ENCODE data around the gene AP2M1.

AP2M1 gene

GRCh38 chr3:184167786-184168185 lies 6.9 kb upstream of the AP2M1 start:
- DNase-seq (ENCODE audit: low read depth, low spot score): no peak
- H3K36me3 ChIP-seq (ENCODE audit: insufficient read depth, insufficient read length, low read length): peaks cover 94% of the 10 kb centered on the region
- H3K4me1 ChIP-seq (ENCODE audit: insufficient read depth, insufficient read length): peaks cover 13% of the 10 kb centered on the region
- no peak overlapping the region for H3K4me3 ChIP-seq (ENCODE audit: insufficient read length, low read depth)
- no peak overlapping the region for H3K9ac ChIP-seq (ENCODE audit: insufficient read length, low read depth)
- no peaks in the 10 kb centered on the region for H3K27me3 ChIP-seq (ENCODE audit: insufficient read depth, insufficient read length)
- H3K9me3 ChIP-seq (ENCODE audit: insufficient read depth, low read length): no peaks in the 10 kb centered on the region
- TF ChIP-seq YY1 (IDR thresholded peaks at IDR 0.05; ENCODE audit: insufficient read depth, insufficient read length) (no peak), SUZ12 (IDR thresholded peaks at IDR 0.05; ENCODE audit: extremely low read depth, insufficient read depth, insufficient read length) (no peak), ZNF274 (IDR thresholded peaks at IDR 0.05; ENCODE audit: low read depth, low read length) (no peak)

GRCh38 chr3:184168363-184169120 lies 6.1 kb upstream of the AP2M1 start:
- Histone ChIP-seq H3K36me3 (ENCODE audit: insufficient read depth, insufficient read length, low read length) (peaks cover 94% of the 10 kb centered on the region), H3K4me1 (ENCODE audit: insufficient read depth, insufficient read length) (peaks cover 13% of the 10 kb centered on the region), H3K9me3 (ENCODE audit: insufficient read depth, low read length) (no peaks in the 10 kb centered on the region), H3K27me3 (ENCODE audit: insufficient read depth, insufficient read length) (no peaks in the 10 kb centered on the region), H3K9ac (ENCODE audit: insufficient read length, low read depth) (no peak overlapping the region), H3K4me3 (ENCODE audit: insufficient read length, low read depth) (no peak overlapping the region)
- DNase-seq (ENCODE audit: low read depth, low spot score): no peak
- TF ChIP-seq ZNF274 (IDR thresholded peaks at IDR 0.05; ENCODE audit: low read depth, low read length): no peak
- TF ChIP-seq SUZ12 (IDR thresholded peaks at IDR 0.05; ENCODE audit: extremely low read depth, insufficient read depth, insufficient read length): no peak
- no peak for TF ChIP-seq YY1 (IDR thresholded peaks at IDR 0.05; ENCODE audit: insufficient read depth, insufficient read length)

- no peak for DNase-seq (ENCODE audit: low read depth, low spot score)
- Histone ChIP-seq H3K4me3 (ENCODE audit: insufficient read length, low read depth) (no peak overlapping the region), H3K36me3 (ENCODE audit: insufficient read depth, insufficient read length, low read length) (peaks cover 83% of the 10 kb centered on the region), H3K9ac (ENCODE audit: insufficient read length, low read depth) (peak overlapping the region; percentile 73), H3K27me3 (ENCODE audit: insufficient read depth, insufficient read length) (no peaks in the 10 kb centered on the region), H3K4me1 (ENCODE audit: insufficient read depth, insufficient read length) (peaks cover 13% of the 10 kb centered on the region), H3K9me3 (ENCODE audit: insufficient read depth, low read length) (no peaks in the 10 kb centered on the region)
- TF ChIP-seq ZNF274 (IDR thresholded peaks at IDR 0.05; ENCODE audit: low read depth, low read length) (no peak), YY1 (IDR thresholded peaks at IDR 0.05; ENCODE audit: insufficient read depth, insufficient read length) (no peak), SUZ12 (IDR thresholded peaks at IDR 0.05; ENCODE audit: extremely low read depth, insufficient read depth, insufficient read length) (no peak)
Measured at GRCh38 chr3:184169896-184170875, 4.5 kb upstream of the AP2M1 start.

- Histone ChIP-seq H3K4me3 (ENCODE audit: insufficient read length, low read depth) (no peak overlapping the region), H3K9ac (ENCODE audit: insufficient read length, low read depth) (peak overlapping the region; percentile 73), H3K36me3 (ENCODE audit: insufficient read depth, insufficient read length, low read length) (peaks cover 76% of the 10 kb centered on the region), H3K4me1 (ENCODE audit: insufficient read depth, insufficient read length) (peaks cover 13% of the 10 kb centered on the region), H3K27me3 (ENCODE audit: insufficient read depth, insufficient read length) (no peaks in the 10 kb centered on the region), H3K9me3 (ENCODE audit: insufficient read depth, low read length) (no peaks in the 10 kb centered on the region)
- no peak for DNase-seq (ENCODE audit: low read depth, low spot score)
- no peak for TF ChIP-seq YY1 (IDR thresholded peaks at IDR 0.05; ENCODE audit: insufficient read depth, insufficient read length)
- TF ChIP-seq SUZ12 (IDR thresholded peaks at IDR 0.05; ENCODE audit: extremely low read depth, insufficient read depth, insufficient read length): no peak
- no peak for TF ChIP-seq ZNF274 (IDR thresholded peaks at IDR 0.05; ENCODE audit: low read depth, low read length)
Measured at GRCh38 chr3:184171562-184171961, 3.1 kb upstream of the AP2M1 start.

- TF ChIP-seq ZNF274 (IDR thresholded peaks at IDR 0.05; ENCODE audit: low read depth, low read length): no peak
- Histone ChIP-seq H3K4me1 (ENCODE audit: insufficient read depth, insufficient read length) (peaks cover 22% of the 10 kb centered on the region), H3K36me3 (ENCODE audit: insufficient read depth, insufficient read length, low read length) (peaks cover 75% of the 10 kb centered on the region), H3K27me3 (ENCODE audit: insufficient read depth, insufficient read length) (no peaks in the 10 kb centered on the region), H3K9ac (ENCODE audit: insufficient read length, low read depth) (no peak overlapping the region), H3K9me3 (ENCODE audit: insufficient read depth, low read length) (no peaks in the 10 kb centered on the region), H3K4me3 (ENCODE audit: insufficient read length, low read depth) (no peak overlapping the region)
- DNase-seq (ENCODE audit: low read depth, low spot score): no peak
Measured at GRCh38 chr3:184172681-184173373, 1.8 kb upstream of the AP2M1 start.

GRCh38 chr3:184173374-184173722 lies 1.3 kb upstream of the AP2M1 start:
- TF ChIP-seq YY1 (IDR thresholded peaks at IDR 0.05; ENCODE audit: insufficient read depth, insufficient read length) (no peak), ZNF274 (IDR thresholded peaks at IDR 0.05; ENCODE audit: low read depth, low read length) (no peak), SUZ12 (IDR thresholded peaks at IDR 0.05; ENCODE audit: extremely low read depth, insufficient read depth, insufficient read length) (no peak)
- no peaks in the 10 kb centered on the region for H3K9me3 ChIP-seq (ENCODE audit: insufficient read depth, low read length)
- no peaks in the 10 kb centered on the region for H3K27me3 ChIP-seq (ENCODE audit: insufficient read depth, insufficient read length)
- H3K4me3 ChIP-seq (ENCODE audit: insufficient read length, low read depth): no peak overlapping the region
- no peak for DNase-seq (ENCODE audit: low read depth, low spot score)
- peaks cover 75% of the 10 kb centered on the region for H3K36me3 ChIP-seq (ENCODE audit: insufficient read depth, insufficient read length, low read length)
- H3K4me1 ChIP-seq (ENCODE audit: insufficient read depth, insufficient read length): peaks cover 26% of the 10 kb centered on the region
- no peak overlapping the region for H3K9ac ChIP-seq (ENCODE audit: insufficient read length, low read depth)

- Histone ChIP-seq H3K9me3 (ENCODE audit: insufficient read depth, low read length) (no peaks in the 10 kb centered on the region), H3K4me3 (ENCODE audit: insufficient read length, low read depth) (no peak overlapping the region), H3K9ac (ENCODE audit: insufficient read length, low read depth) (no peak overlapping the region), H3K27me3 (ENCODE audit: insufficient read depth, insufficient read length) (no peaks in the 10 kb centered on the region), H3K4me1 (ENCODE audit: insufficient read depth, insufficient read length) (peaks cover 26% of the 10 kb centered on the region), H3K36me3 (ENCODE audit: insufficient read depth, insufficient read length, low read length) (peaks cover 75% of the 10 kb centered on the region)
- no peak for TF ChIP-seq SUZ12 (IDR thresholded peaks at IDR 0.05; ENCODE audit: extremely low read depth, insufficient read depth, insufficient read length)
- no peak for TF ChIP-seq YY1 (IDR thresholded peaks at IDR 0.05; ENCODE audit: insufficient read depth, insufficient read length)
- no peak for TF ChIP-seq ZNF274 (IDR thresholded peaks at IDR 0.05; ENCODE audit: low read depth, low read length)
- DNase-seq (ENCODE audit: low read depth, low spot score): no peak
Measured at GRCh38 chr3:184174284-184174645, 390 bp upstream of the AP2M1 start.

Measured in NT2/D1 (cell line).